IMR-90 (cell line): ENCODE results near the gene MGLL. TPM values are rescaled to one million over a fixed set of nuclear protein-coding genes. Genes with fewer than 3 reads are reported as not detected.

ENCODE experiments used
- ATAC-seq: fragments of 200-7000 bp; cut with Tn5 transposase; 2 replicates; pipeline ENCODE4 v1.9.1; 2020; ENCODE audit warnings: low read depth, mild to moderate bottlenecking, moderate library complexity
- BruUV-seq: library from RNA; stranded (reverse); fragments of 400-500 nt; replicated peaks from 2 replicates; lab custom pipeline; 2021; lab: Mats Ljungman, UMichigan
- CTCF ChIA-PET: fragments of 300-600 bp; formaldehyde crosslinking; extraction: SDS; loops from one replicate; lab custom pipeline; 2021; ENCODE audit warnings: antibody characterized with exemption; lab: Yijun Ruan, JAX
- POLR2A ChIA-PET: fragments of 300-600 bp; sonication (Branson Sonifier 250); formaldehyde crosslinking; loops from one replicate; lab custom pipeline; 2022; ENCODE audit warnings: antibody characterized with exemption; ENCODE audit not compliant: unreplicated experiment; lab: Charles Lee
- DNase-seq: peaks from one replicate; pipeline ENCODE4 v3.0.0; 2013
- H2AFZ ChIP-seq: replicated peaks from 2 replicates; pipeline ENCODE3; 2013; ENCODE audit warnings: low read length, mild to moderate bottlenecking; ENCODE audit not compliant: poor library complexity
- H2AK5ac ChIP-seq: 2 replicates; pipeline ENCODE4 v1.6.1; 2013; ENCODE audit warnings: low read depth, low read length, inconsistent platforms
- H2AK9ac ChIP-seq: replicated peaks from 2 replicates; pipeline ENCODE3; 2013; ENCODE audit warnings: mild to moderate bottlenecking, low read depth, low read length, moderate library complexity; ENCODE audit not compliant: poor library complexity
- H2BK120ac ChIP-seq: 2 replicates; pipeline ENCODE4 v1.6.1; 2013; ENCODE audit warnings: low read depth, low read length, inconsistent platforms
- H2BK15ac ChIP-seq: 3 replicates; pipeline ENCODE4 v1.6.1; 2013; ENCODE audit warnings: low read depth, low read length, inconsistent platforms
- H2BK20ac ChIP-seq: 2 replicates; pipeline ENCODE4 v1.6.1; 2013; ENCODE audit warnings: low read depth, mild to moderate bottlenecking, inconsistent platforms, low read length, moderate library complexity
- H2BK5ac ChIP-seq: 2 replicates; pipeline ENCODE4 v1.6.1; 2013; ENCODE audit warnings: mild to moderate bottlenecking, low read depth, low read length, inconsistent platforms; ENCODE audit not compliant: poor library complexity, severe bottlenecking
- H3K14ac ChIP-seq: replicated peaks from 2 replicates; pipeline ENCODE4 v1.6.1; 2013; ENCODE audit warnings: low read depth, low read length, inconsistent platforms
- H3K18ac ChIP-seq: 2 replicates; pipeline ENCODE4 v1.6.1; 2013; ENCODE audit warnings: low read depth, low read length, control low read depth
- H3K23ac ChIP-seq: 2 replicates; pipeline ENCODE4 v1.6.1; 2013; ENCODE audit warnings: low read depth, low read length, inconsistent platforms
- H3K27ac ChIP-seq: 2 replicates; pipeline ENCODE4 v1.5.1; 2013; ENCODE audit warnings: mild to moderate bottlenecking, control low read depth, low read length; ENCODE audit not compliant: insufficient read depth
- H3K27me3 ChIP-seq: 2 replicates; pipeline ENCODE4 v1.6.1; 2013; ENCODE audit warnings: low read length; ENCODE audit not compliant: control insufficient read depth, insufficient read depth
- H3K36me3 ChIP-seq: 2 replicates; pipeline ENCODE4 v1.6.1; 2013; ENCODE audit warnings: low read length, mixed read lengths; ENCODE audit not compliant: control insufficient read depth, insufficient read depth
- H3K4ac ChIP-seq: 2 replicates; pipeline ENCODE4 v1.6.1; 2013; ENCODE audit warnings: low read depth, low read length, inconsistent platforms
- H3K4me1 ChIP-seq: 2 replicates; pipeline ENCODE4 v1.6.1; 2013; ENCODE audit warnings: low read length, mixed read lengths; ENCODE audit not compliant: control insufficient read depth, insufficient read depth
- H3K4me2 ChIP-seq: 2 replicates; pipeline ENCODE4 v1.6.1; 2013; ENCODE audit warnings: low read depth, mild to moderate bottlenecking, control low read depth, low read length, moderate library complexity
- H3K4me3 ChIP-seq: 2 replicates; pipeline ENCODE4 v1.5.1; 2013; ENCODE audit warnings: low read depth, mild to moderate bottlenecking, control low read depth, low read length, moderate library complexity; ENCODE audit not compliant: insufficient read depth
- H3K56ac ChIP-seq: 2 replicates; pipeline ENCODE4 v1.6.1; 2013; ENCODE audit warnings: low read length, inconsistent platforms; ENCODE audit not compliant: insufficient read depth; ENCODE audit errors: extremely low read depth
- H3K79me1 ChIP-seq, 2 experiments: 2 replicates each; pipeline ENCODE4 v1.6.1; 2013; ENCODE audit warnings: low read length in 2 of 2, inconsistent platforms in 1 of 2, low read depth in 1 of 2
- H3K9ac ChIP-seq: 2 replicates; pipeline ENCODE4 v1.6.1; 2013; ENCODE audit warnings: low read depth, low read length, control low read depth
- H3K9me1 ChIP-seq: 2 replicates; pipeline ENCODE4 v1.6.1; 2013; ENCODE audit warnings: low read length, inconsistent platforms; ENCODE audit not compliant: insufficient read depth
- H3K9me3 ChIP-seq: 2 replicates; pipeline ENCODE4 v1.6.1; 2013; ENCODE audit warnings: low read length; ENCODE audit not compliant: control insufficient read depth, insufficient read depth
- H4K20me1 ChIP-seq: 2 replicates; pipeline ENCODE4 v1.6.1; 2013; ENCODE audit warnings: low read length, inconsistent platforms; ENCODE audit not compliant: insufficient read depth
- H4K5ac ChIP-seq: 2 replicates; pipeline ENCODE4 v1.6.1; 2013; ENCODE audit warnings: mild to moderate bottlenecking, low read depth, low read length, control low read depth
- H4K8ac ChIP-seq, 2 experiments: 2 replicates each; pipeline ENCODE4 v1.6.1; 2013; ENCODE audit warnings: low read depth in 2 of 2, low read length in 2 of 2, control low read depth in 1 of 2, inconsistent platforms in 1 of 2
- H4K91ac ChIP-seq: 2 replicates; pipeline ENCODE4 v1.6.1; 2013; ENCODE audit warnings: low read depth, low read length, inconsistent platforms; ENCODE audit not compliant: insufficient read depth
- BHLHE40 ChIP-seq: fragments of 150-350 bp; IDR thresholded peaks from 2 replicates; pipeline ENCODE4 v1.6.1; 2016; ENCODE audit warnings: mild to moderate bottlenecking, low read depth, low read length
- CEBPB ChIP-seq: IDR thresholded peaks from 2 replicates; pipeline ENCODE4 v1.6.1; 2012; ENCODE audit warnings: low read depth, low read length, improper control_type of control experiment
- CHD1 ChIP-seq: IDR thresholded peaks from 2 replicates; pipeline ENCODE4 v1.6.1; 2012; ENCODE audit warnings: low read depth, low read length, improper control_type of control experiment
- FOS ChIP-seq: fragments of 150-350 bp; IDR thresholded peaks from 2 replicates; pipeline ENCODE4 v1.6.1; 2016; ENCODE audit warnings: low read depth, low read length
- MAFK ChIP-seq: IDR thresholded peaks from 2 replicates; pipeline ENCODE4 v1.6.1; 2012; ENCODE audit warnings: low read depth, low read length, improper control_type of control experiment
- MXI1 ChIP-seq: IDR thresholded peaks from 2 replicates; pipeline ENCODE4 v1.6.1; 2012; ENCODE audit warnings: low read depth, mild to moderate bottlenecking, low read length, moderate library complexity, borderline replicate concordance
- NFE2L2 ChIP-seq: fragments of 150-350 bp; IDR thresholded peaks from 2 replicates; pipeline ENCODE4 v1.6.1; 2016; ENCODE audit warnings: low read depth, mild to moderate bottlenecking, low read length
- POLR2A ChIP-seq: IDR thresholded peaks from 2 replicates; pipeline ENCODE4 v1.6.1; 2012; ENCODE audit warnings: mild to moderate bottlenecking, low read depth, low read length
- RFX5 ChIP-seq: IDR thresholded peaks from 2 replicates; pipeline ENCODE4 v1.8.0; 2012; ENCODE audit warnings: low read depth, mild to moderate bottlenecking, low read length, moderate library complexity
- SMC3 ChIP-seq: fragments of 150-350 bp; IDR thresholded peaks from 2 replicates; pipeline ENCODE4 v1.6.1; 2016; ENCODE audit warnings: low read depth, mild to moderate bottlenecking, antibody characterized with exemption, low read length, moderate library complexity
- WGBS, 2 experiments: methylation state at CpG; one replicate each; pipeline versions ENCODE4 v1.1.5 to v1.1.7; 2013; ENCODE audit warnings: missing lambda C conversion rate in 2 of 2; ENCODE audit not compliant: insufficient read length in 1 of 2; ENCODE audit errors: extremely low coverage in 2 of 2; 5-methylcytosine and 5-hydroxymethylcytosine counted together
- dilution Hi-C: fragments of 300-500 bp; cut with HindIII; formaldehyde crosslinking; loops from one replicate; pipeline ENCODE4 v1.14.3; 2018; ENCODE audit warnings: low sequenced_read_pairs; ENCODE audit not compliant: unreplicated experiment
- in situ Hi-C: fragments of 300-500 bp; cut with MboI; formaldehyde crosslinking; loops from 3 replicates; pipeline ENCODE4 v1.14.3; 2019; ENCODE audit warnings: low sequenced_read_pairs, inconsistent platforms, mixed read lengths
- intact Hi-C: fragments of 100-400 bp; cut with micrococcal nuclease; formaldehyde crosslinking; loops from 2 replicates; pipeline ENCODE4 v1.10.0; 2022
- polyA plus RNA-seq, 3 experiments: library from polyadenylated mRNA; depleted of rRNA; stranded (reverse); fragments of >200 nt; gene quantifications; 2 replicates each; pipeline ENCODE4 v1.2.3, GENCODE V29; 2012; ENCODE audit warnings: low replicate concordance in 1 of 3
- total RNA-seq: library from RNA; depleted of rRNA; stranded (reverse); fragments of >200 nt; gene quantifications from 2 replicates; pipeline ENCODE4 v1.2.3, GENCODE V29; 2012
- TF ChIP-seq, protein P1 (sequence below): conservative IDR thresholded peaks from 2 replicates; pipeline ENCODE4 v1.5.1; 2012; ENCODE audit warnings: mild to moderate bottlenecking, low read depth, low read length, improper control_type of control experiment
- TF ChIP-seq, protein P2 (sequence below): fragments of 150-350 bp; IDR thresholded peaks from 2 replicates; pipeline ENCODE4 v1.6.1; 2017; ENCODE audit warnings: mild to moderate bottlenecking, antibody characterized with exemption, low read length, low read depth

MGLL gene
- total and polyA plus RNA-seq, 2 of the 4 experiments (the other 2 are of a cell fraction), result 23.7 to 60.6 TPM

GRCh38 chr3:127744253-127744815 is 78.0 kb downstream of the MGLL start:
- H2BK5ac ChIP-seq, result no peak overlapping the region
- H2BK15ac ChIP-seq, result no peak overlapping the region
- no peak overlapping the region for H2BK120ac ChIP-seq
- H3K18ac ChIP-seq, result no peak overlapping the region
- peaks cover 30 to 84% of the 10 kb centered on the region in 2 experiments for H3K79me1 ChIP-seq
- H4K20me1 ChIP-seq, result no peaks in the 10 kb centered on the region
- no peak overlapping the region for H4K8ac ChIP-seq
- H3K23ac ChIP-seq, result no peak overlapping the region
- H3K4me2 ChIP-seq, result no peak overlapping the region
- intact Hi-C loops (no loop called here), in situ Hi-C loops (no loop called here), dilution Hi-C loops (no loop called here)
- CTCF ChIA-PET, result no interaction called here
- peaks cover 39% of the 10 kb centered on the region for H3K9me1 ChIP-seq
- ATAC-seq, result no peak
- no peaks in the 10 kb centered on the region for H3K9me3 ChIP-seq
- no TSS peak for BruUV-seq
- no peak overlapping the region for H3K27ac ChIP-seq
- H3K56ac ChIP-seq, result no peak overlapping the region
- DNase-seq, result no peak
- no peak overlapping the region for H3K4ac ChIP-seq
- peaks cover 21% of the 10 kb centered on the region for H3K4me1 ChIP-seq
- H3K14ac ChIP-seq, result no peak overlapping the region
- POLR2A ChIA-PET, result no interaction called here
- no peak overlapping the region for H3K9ac ChIP-seq
- H2AK5ac ChIP-seq, result peak overlapping the region; percentile 23; the same call in 1 of the 2 replicates
- no peak overlapping the region for H4K5ac ChIP-seq
- 0 out of 2 replicates have a peak overlapping the region, but pooled peaks have one; percentile 22 for H2BK20ac ChIP-seq
- H4K91ac ChIP-seq, result no peak overlapping the region
- no peak overlapping the region for H2AFZ ChIP-seq
- H3K27me3 ChIP-seq, result no peaks in the 10 kb centered on the region
- H2AK9ac ChIP-seq, result no peak overlapping the region
- TF ChIP-seq NFE2L2 (no peak), MAFK (no peak), FOS (no peak), POLR2A (no peak), MXI1 (no peak), CHD1 (no peak), RFX5 (no peak), CEBPB (no peak), SMC3 (no peak), BHLHE40 (no peak)
- TF ChIP-seq, protein P1, sequence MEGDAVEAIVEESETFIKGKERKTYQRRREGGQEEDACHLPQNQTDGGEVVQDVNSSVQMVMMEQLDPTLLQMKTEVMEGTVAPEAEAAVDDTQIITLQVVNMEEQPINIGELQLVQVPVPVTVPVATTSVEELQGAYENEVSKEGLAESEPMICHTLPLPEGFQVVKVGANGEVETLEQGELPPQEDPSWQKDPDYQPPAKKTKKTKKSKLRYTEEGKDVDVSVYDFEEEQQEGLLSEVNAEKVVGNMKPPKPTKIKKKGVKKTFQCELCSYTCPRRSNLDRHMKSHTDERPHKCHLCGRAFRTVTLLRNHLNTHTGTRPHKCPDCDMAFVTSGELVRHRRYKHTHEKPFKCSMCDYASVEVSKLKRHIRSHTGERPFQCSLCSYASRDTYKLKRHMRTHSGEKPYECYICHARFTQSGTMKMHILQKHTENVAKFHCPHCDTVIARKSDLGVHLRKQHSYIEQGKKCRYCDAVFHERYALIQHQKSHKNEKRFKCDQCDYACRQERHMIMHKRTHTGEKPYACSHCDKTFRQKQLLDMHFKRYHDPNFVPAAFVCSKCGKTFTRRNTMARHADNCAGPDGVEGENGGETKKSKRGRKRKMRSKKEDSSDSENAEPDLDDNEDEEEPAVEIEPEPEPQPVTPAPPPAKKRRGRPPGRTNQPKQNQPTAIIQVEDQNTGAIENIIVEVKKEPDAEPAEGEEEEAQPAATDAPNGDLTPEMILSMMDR, result no peak
- TF ChIP-seq, protein P2, sequence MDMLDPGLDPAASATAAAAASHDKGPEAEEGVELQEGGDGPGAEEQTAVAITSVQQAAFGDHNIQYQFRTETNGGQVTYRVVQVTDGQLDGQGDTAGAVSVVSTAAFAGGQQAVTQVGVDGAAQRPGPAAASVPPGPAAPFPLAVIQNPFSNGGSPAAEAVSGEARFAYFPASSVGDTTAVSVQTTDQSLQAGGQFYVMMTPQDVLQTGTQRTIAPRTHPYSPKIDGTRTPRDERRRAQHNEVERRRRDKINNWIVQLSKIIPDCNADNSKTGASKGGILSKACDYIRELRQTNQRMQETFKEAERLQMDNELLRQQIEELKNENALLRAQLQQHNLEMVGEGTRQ, result no peak
- no peak overlapping the region for H3K4me3 ChIP-seq
- WGBS, 2 experiments, result 94% methylated on average over 7 of the region's 11 CpGs; no CpG with 5 or more reads in 1 of the 2 experiments
- H3K36me3 ChIP-seq, result no peaks in the 10 kb centered on the region; the same call in 1 of the 2 replicates
